ENCODE results near the gene ARHGEF7.
"Not testable (repeated sequence)": the region's sequence is repeated elsewhere in the genome, so short reads cannot be mapped to it uniquely, and the experiment has no call there.

ARHGEF7 gene

GRCh38 chr13:111115061-111115964, at the start of gene ARHGEF7:
Gene ARHGEF7 (plus strand): TSS chr13:111115310. CDS start chr13:111115527, 217 bp downstream.
- DNase-seq (ENCODE audit: low read depth in 2 of 3, low spot score in 1 of 3), result no peak

GRCh38 chr13:111065698-111066097, 49.4 kb upstream of the ARHGEF7 start:
- no peak for DNase-seq (ENCODE audit: low read depth in 2 of 3, low spot score in 1 of 3)

GRCh38 chr13:111066544-111066943, 48.6 kb upstream of the ARHGEF7 start:
- no peak for DNase-seq (ENCODE audit: low read depth in 2 of 3, low spot score in 1 of 3)

GRCh38 chr13:111068009-111068350, 47.1 kb upstream of the ARHGEF7 start:
- no peak for DNase-seq (ENCODE audit: low read depth in 2 of 3, low spot score in 1 of 3)

- not testable (repeated sequence) for DNase-seq (ENCODE audit: low read depth in 2 of 3, low spot score in 1 of 3)
These were observed 44.0 kb upstream of the ARHGEF7 start for GRCh38 chr13:111071120-111071519.

- DNase-seq (ENCODE audit: low read depth in 2 of 3, low spot score in 1 of 3), result not testable (repeated sequence)
These were observed 43.6 kb upstream of the ARHGEF7 start for GRCh38 chr13:111071526-111071925.

- no peak for DNase-seq (ENCODE audit: low read depth in 2 of 3, low spot score in 1 of 3)
These were observed 40.3 kb upstream of the ARHGEF7 start for GRCh38 chr13:111074826-111075225.

GRCh38 chr13:111076155-111077013, 38.7 kb upstream of the ARHGEF7 start:
- no peak for DNase-seq (ENCODE audit: low read depth in 2 of 3, low spot score in 1 of 3)

- no peak for DNase-seq (ENCODE audit: low read depth in 2 of 3, low spot score in 1 of 3)
These were observed 35.7 kb upstream of the ARHGEF7 start for GRCh38 chr13:111079375-111079774.

- DNase-seq (ENCODE audit: low read depth in 2 of 3, low spot score in 1 of 3), result no peak
These were observed 34.5 kb upstream of the ARHGEF7 start for GRCh38 chr13:111080642-111081041.

- DNase-seq (ENCODE audit: low read depth in 2 of 3, low spot score in 1 of 3), result no peak
These were observed 32.9 kb upstream of the ARHGEF7 start for GRCh38 chr13:111082240-111082639.

GRCh38 chr13:111082769-111083168, 32.3 kb upstream of the ARHGEF7 start:
- DNase-seq (ENCODE audit: low read depth in 2 of 3, low spot score in 1 of 3), result not testable (repeated sequence)

GRCh38 chr13:111083693-111084092, 31.4 kb upstream of the ARHGEF7 start:
- DNase-seq (ENCODE audit: low read depth in 2 of 3, low spot score in 1 of 3), result not testable (repeated sequence)

GRCh38 chr13:111090169-111090568, 24.9 kb upstream of the ARHGEF7 start:
- no peak for DNase-seq (ENCODE audit: low read depth in 2 of 3, low spot score in 1 of 3)

GRCh38 chr13:111092685-111093084, 22.4 kb upstream of the ARHGEF7 start:
- no peak for DNase-seq (ENCODE audit: low read depth in 2 of 3, low spot score in 1 of 3)

GRCh38 chr13:111093136-111093535, 22.0 kb upstream of the ARHGEF7 start:
- DNase-seq (ENCODE audit: low read depth in 2 of 3, low spot score in 1 of 3), result no peak

- no peak for DNase-seq (ENCODE audit: low read depth in 2 of 3, low spot score in 1 of 3)
These were observed 21.5 kb upstream of the ARHGEF7 start for GRCh38 chr13:111093634-111094033.

- DNase-seq (ENCODE audit: low read depth in 2 of 3, low spot score in 1 of 3), result no peak
These were observed 19.9 kb upstream of the ARHGEF7 start for GRCh38 chr13:111095031-111095840.

GRCh38 chr13:111095911-111096501, 19.1 kb upstream of the ARHGEF7 start:
- DNase-seq (ENCODE audit: low read depth in 2 of 3, low spot score in 1 of 3), result no peak

- no peak for DNase-seq (ENCODE audit: low read depth in 2 of 3, low spot score in 1 of 3)
These were observed 15.8 kb upstream of the ARHGEF7 start for GRCh38 chr13:111099290-111099689.

GRCh38 chr13:111110054-111110453, 5.1 kb upstream of the ARHGEF7 start:
- no peak for DNase-seq (ENCODE audit: low read depth in 2 of 3, low spot score in 1 of 3)
